Kidney (tissue), 14 donors: ENCODE results near the gene IFI6. TPM values are rescaled to one million over a fixed set of nuclear protein-coding genes. Genes with fewer than 3 reads are reported as not detected.

Experiments
- DNase-seq, 5 donors: peaks; one replicate each; pipeline ENCODE4 v3.0.0-alpha.2; 2013 to 2020
- FAIRE-seq: peaks from 2 replicates; lab custom pipeline; 2012; peaks lifted over from hg19 to GRCh38; lab: Jason Lieb, UNC
- H3K27ac ChIP-seq, 2 donors: one replicate each; pipeline ENCODE4 v1.7.0; 2013; ENCODE audit warnings: low read depth in 2 of 2, low read length in 2 of 2, inconsistent platforms in 1 of 2
- H3K27me3 ChIP-seq: one replicate; pipeline ENCODE4 v1.7.1; 2013; ENCODE audit warnings: low read length, inconsistent platforms; ENCODE audit not compliant: control insufficient read depth, insufficient read depth
- H3K36me3 ChIP-seq, 3 donors: one replicate each; pipeline versions ENCODE4 v1.7.0 to v1.7.1; 2013; ENCODE audit warnings: low read length in 3 of 3, control low read depth in 1 of 3, inconsistent platforms in 1 of 3; ENCODE audit not compliant: insufficient read depth in 3 of 3, control insufficient read depth in 2 of 3
- H3K4me1 ChIP-seq, 3 donors: one replicate each; pipeline versions ENCODE4 v1.7.0 to v1.7.1; 2013; ENCODE audit warnings: low read length in 3 of 3, inconsistent platforms in 1 of 3, low read depth in 1 of 3; ENCODE audit not compliant: control insufficient read depth in 2 of 3, insufficient read depth in 2 of 3
- H3K4me3 ChIP-seq, 3 donors: one replicate each; pipeline versions ENCODE4 v1.7.0 to v1.8.1; 2013; ENCODE audit warnings: low read length in 3 of 3, control low read depth in 1 of 3, inconsistent platforms in 1 of 3
- H3K9ac ChIP-seq, 3 donors: one replicate each; pipeline versions ENCODE4 v1.7.0 to v1.7.1; 2013; ENCODE audit warnings: low read length in 3 of 3, control low read depth in 1 of 3, inconsistent platforms in 1 of 3
- H3K9me3 ChIP-seq, 3 donors: one replicate each; pipeline versions ENCODE4 v1.7.0 to v1.7.1; 2013; ENCODE audit warnings: low read length in 3 of 3, control low read depth in 1 of 3, inconsistent platforms in 1 of 3; ENCODE audit not compliant: control insufficient read depth in 2 of 3, insufficient read depth in 1 of 3
- CTCF ChIP-seq: IDR thresholded peaks from 3 replicates; pipeline ENCODE4 v1.5.1; 2012; ENCODE audit warnings: mild to moderate bottlenecking, moderate library complexity, borderline replicate concordance; ENCODE audit not compliant: insufficient read depth; ENCODE audit errors: extremely low read depth
- intact Hi-C: fragments of 100-400 bp; cut with DNase I; formaldehyde crosslinking; loops from one replicate; pipeline ENCODE4 v1.11.1; 2022
- polyA plus RNA-seq: library from polyadenylated mRNA; stranded (reverse); fragments of 350-450 nt; fragmentation: Illumina TruSeq; extraction: RNeasy Lipid Tissue Mini Kit (QIAGEN cat#74804); gene quantifications from one replicate; pipeline ENCODE4 v1.2.3, GENCODE V29; 2014; ENCODE audit warnings: low read depth, low replicate concordance; ENCODE audit not compliant: insufficient read depth
- total RNA-seq: library from RNA; stranded (reverse); fragmentation: NEBNext Ultra II Directional; extraction: Animal tissue kit (Norgen Biotek cat#: 25700); gene quantifications from one replicate; pipeline ENCODE4 v1.2.1, GENCODE V29; 2021
- donor health status: control.
- donor health status: control.
- donor health status: control.
- donor health status: control.
- donor health status: control.
- donor health status: DM: yes; HTN: yes; CAD: no.
- donor health status: Normal renal cell carcinoma (clear cell type).

The IFI6 gene
- total and polyA plus RNA-seq, 2 donors from 2014 or later = 69.5 to 148 TPM

GRCh38 chr1:27633298-27633610 is 38.7 kb downstream of the IFI6 start:
- TF ChIP-seq CTCF = no peak
- Histone ChIP-seq H3K9ac (no peak overlapping the region), H3K9me3 (no peaks in the 10 kb centered on the region), H3K27me3 (peaks cover 8% of the 10 kb centered on the region), H3K4me3 (peak overlapping the region in 1 of 3 donors; percentile 52), H3K36me3 (no peaks in the 10 kb centered on the region), H3K27ac (peak overlapping the region in 1 of 2 donors; percentile 63), H3K4me1 (peaks cover 0 to 18% (median 16%) of the 10 kb centered on the region in 3 donors)
- DNase-seq (no peak), FAIRE-seq (no peak)
- intact Hi-C loops = no loop called here

- Histone ChIP-seq H3K27ac (peak overlapping the region; percentile 32 to 38), H3K9ac (no peak overlapping the region), H3K36me3 (no peaks in the 10 kb centered on the region), H3K4me1 (peaks cover 0 to 18% (median 16%) of the 10 kb centered on the region in 3 donors), H3K27me3 (peaks cover 8% of the 10 kb centered on the region), H3K9me3 (no peaks in the 10 kb centered on the region), H3K4me3 (no peak overlapping the region)
- DNase-seq (no peak), FAIRE-seq (no peak)
- no peak for TF ChIP-seq CTCF
- intact Hi-C loops = no loop called here
These were observed 39.4 kb downstream of the IFI6 start for GRCh38 chr1:27632387-27633297.

GRCh38 chr1:27630859-27631491 is 41.0 kb downstream of the IFI6 start:
- H3K36me3 ChIP-seq = no peaks in the 10 kb centered on the region
- H3K9ac ChIP-seq = peak overlapping the region in 1 of 3 donors; percentile 34
- intact Hi-C loops = no loop called here
- peak overlapping the region; percentile 67 to 91 for H3K27ac ChIP-seq
- H3K4me3 ChIP-seq = peak overlapping the region in 1 of 3 donors; percentile 22
- TF ChIP-seq CTCF = no peak
- peaks cover 0 to 18% (median 16%) of the 10 kb centered on the region in 3 donors for H3K4me1 ChIP-seq
- H3K27me3 ChIP-seq = peaks cover 8% of the 10 kb centered on the region
- DNase-seq (peak in 1 of 5 donors; percentile 84), FAIRE-seq (no peak)
- H3K9me3 ChIP-seq = no peaks in the 10 kb centered on the region
